T-helper 2 cell (primary cell): ENCODE data around the gene PGBD2.
"Not testable (repeated sequence)": the region's sequence is repeated elsewhere in the genome, so short reads cannot be mapped to it uniquely, and the experiment has no call there.

Experiments
- DNase-seq, 5 experiments: peaks; one replicate each; pipeline versions ENCODE4 v3.0.0 to v3.0.0-alpha.2; 2012 to 2022

The PGBD2 gene

GRCh38 chr1:248927283-248927682 lies 21.2 kb downstream of the PGBD2 start:
- DNase-seq = not testable (repeated sequence)

DNA sequence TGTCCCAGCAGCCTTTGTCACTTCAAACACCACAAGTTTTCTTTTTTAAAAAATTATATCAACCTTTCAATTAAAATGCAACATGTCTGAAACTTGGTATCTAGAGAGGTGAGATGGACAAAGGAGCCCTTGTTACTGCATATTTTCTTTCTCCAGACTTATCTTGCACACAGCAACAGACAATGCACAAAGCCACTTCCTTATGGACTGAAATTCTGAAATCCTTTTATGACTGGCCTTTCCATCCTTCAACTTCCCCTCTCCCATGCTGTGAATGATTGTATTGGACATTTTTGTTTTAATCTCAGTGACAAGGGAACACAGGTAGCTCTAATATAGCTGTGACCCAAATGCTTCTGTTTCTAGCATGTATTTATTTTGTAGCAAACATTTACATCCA lies 22.1 kb downstream of the PGBD2 start:
- not testable (repeated sequence) for DNase-seq

DNA sequence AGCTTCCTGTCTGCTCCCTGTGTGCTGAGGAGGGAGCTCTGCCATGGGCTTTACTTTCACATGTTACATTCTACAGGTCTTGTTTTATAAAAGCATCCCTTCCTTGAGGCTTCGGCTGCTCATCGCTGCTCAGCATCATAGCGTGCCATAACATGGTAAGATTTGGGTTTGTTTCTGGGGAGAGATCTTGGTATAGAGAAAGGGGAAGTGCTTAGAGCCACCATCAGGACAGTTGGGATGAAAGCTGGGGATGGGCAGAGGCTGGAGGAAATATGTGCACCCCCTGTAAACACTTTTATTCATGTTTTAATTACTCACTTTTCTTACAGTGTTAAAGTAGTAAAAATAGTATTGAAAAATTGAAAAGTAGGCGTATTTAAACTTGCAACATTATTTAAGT lies 24.0 kb downstream of the PGBD2 start:
- not testable (repeated sequence) for DNase-seq

DNA sequence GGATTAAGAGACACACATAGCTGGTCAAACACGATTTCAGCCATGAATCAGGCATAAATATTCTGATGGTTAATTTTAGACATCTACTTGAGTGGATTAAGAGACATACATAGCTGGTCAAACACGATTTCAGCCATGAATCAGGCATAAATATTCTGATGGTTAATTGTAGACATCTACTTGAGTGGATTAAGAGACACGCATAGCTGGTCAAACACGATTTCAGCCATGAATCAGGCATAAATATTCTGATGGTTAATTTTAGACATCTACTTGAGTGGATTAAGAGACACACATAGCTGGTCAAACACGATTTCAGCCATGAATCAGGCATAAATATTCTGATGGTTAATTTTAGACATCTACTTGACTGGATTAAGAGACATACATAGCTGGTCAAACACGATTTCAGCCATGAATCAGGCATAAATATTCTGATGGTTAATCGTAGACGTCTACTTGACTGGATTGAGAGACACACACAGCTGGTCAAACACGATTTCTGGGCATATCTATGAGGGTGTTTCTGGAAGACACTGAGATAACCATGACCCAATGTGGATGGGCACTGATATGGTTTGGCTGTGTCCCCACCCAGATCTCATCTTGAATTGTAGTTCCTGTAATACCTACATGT lies 32.3 kb downstream of the PGBD2 start:
- DNase-seq = not testable (repeated sequence)

DNA sequence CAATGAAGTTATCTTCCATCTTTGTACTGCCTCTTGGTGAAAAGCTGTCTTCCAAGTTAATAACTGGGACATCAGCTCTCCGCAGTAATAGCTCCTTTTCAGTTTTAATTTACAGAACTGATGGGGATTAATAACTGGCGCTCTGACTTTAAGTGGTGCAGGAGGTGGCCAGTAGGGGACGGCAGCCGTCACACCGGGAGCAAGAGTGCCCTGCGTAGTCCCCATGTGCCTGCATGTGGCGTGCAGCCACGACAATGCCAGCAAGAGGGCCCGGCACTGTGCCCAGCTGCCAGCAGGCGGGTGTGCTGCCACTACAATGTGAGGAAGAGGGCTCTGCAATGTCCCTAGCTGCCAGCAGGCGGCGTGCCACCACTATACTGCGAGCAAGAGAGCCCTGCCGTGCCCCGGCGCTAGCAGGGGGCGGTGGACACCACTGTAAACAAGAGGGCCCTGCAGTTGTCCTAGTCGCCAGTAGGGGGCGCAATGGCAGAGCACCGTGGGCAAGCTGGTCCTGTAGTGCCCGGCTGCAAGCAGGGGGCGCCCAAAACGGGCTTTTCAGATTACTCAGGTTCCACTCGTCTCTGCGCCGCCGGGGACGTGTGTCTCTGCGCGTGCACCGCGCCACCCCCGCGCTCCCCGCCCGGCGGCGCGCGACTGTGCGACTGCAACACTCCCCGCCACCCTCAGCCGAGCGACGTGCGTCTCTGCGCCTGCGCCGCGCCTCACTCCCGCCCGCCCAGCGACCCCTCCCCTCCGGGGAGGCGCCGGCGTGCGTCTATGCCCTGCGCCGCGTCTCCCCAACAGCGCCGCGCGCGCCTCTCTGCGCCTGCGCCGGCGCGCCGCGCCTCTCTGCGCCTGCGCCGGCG lies 38.3 kb downstream of the PGBD2 start:
- not testable (repeated sequence) for DNase-seq

DNA sequence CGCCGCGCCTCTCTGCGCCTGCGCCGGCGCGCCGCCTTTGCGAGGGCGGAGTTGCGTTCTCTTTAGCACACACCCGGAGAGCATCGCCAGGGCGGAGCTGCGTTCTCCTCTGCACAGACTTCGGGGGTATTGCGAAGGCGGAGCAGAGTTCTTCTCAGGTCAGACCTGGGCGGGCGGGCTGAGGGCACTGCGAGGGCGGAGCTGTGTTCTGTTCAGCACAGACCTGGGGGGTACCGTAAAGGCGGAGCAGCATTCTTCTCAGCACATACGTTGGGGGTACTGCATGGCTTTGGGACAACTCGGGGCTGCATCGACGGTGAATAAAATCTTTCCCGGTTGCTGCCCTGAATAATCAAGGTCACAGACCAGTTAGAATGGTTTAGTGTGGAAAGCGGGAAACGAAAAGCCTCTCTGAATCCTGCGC lies 39.0 kb downstream of the PGBD2 start:
- not testable (repeated sequence) for DNase-seq

GRCh38 chr1:248945453-248945852 lies 39.4 kb downstream of the PGBD2 start:
- DNase-seq = not testable (repeated sequence)

- not testable (repeated sequence) for DNase-seq
Measured at GRCh38 chr1:248945856-248946416, 39.9 kb downstream of the PGBD2 start.
